Cardiac atrium fibroblast (primary cell): ENCODE results near the gene ZMYND19. TPM values are rescaled to one million over a fixed set of nuclear protein-coding genes. Genes with fewer than 3 reads are reported as not detected.

Experiments used
- total RNA-seq: library from RNA; depleted of rRNA; stranded (reverse); fragments of >200 nt; gene quantifications from 2 replicates; pipeline ENCODE4 v1.2.3, GENCODE V29; 2015

ZMYND19 gene
- total RNA-seq = 21.1 and 21.8 TPM in 2 replicates

GRCh38 chr9:137590469-137591383, at the start of gene ZMYND19:
ZMYND19 (minus strand) TSS chr9:137590512; CDS start chr9:137590263, 249 bp downstream.

GRCh38 chr9:137618105-137619067, 28.1 kb upstream of the ZMYND19 start, which contains the start of gene EHMT1:
EHMT1 (plus strand) TSS chr9:137619005; CDS start chr9:137619029, 24 bp downstream.

DNA sequence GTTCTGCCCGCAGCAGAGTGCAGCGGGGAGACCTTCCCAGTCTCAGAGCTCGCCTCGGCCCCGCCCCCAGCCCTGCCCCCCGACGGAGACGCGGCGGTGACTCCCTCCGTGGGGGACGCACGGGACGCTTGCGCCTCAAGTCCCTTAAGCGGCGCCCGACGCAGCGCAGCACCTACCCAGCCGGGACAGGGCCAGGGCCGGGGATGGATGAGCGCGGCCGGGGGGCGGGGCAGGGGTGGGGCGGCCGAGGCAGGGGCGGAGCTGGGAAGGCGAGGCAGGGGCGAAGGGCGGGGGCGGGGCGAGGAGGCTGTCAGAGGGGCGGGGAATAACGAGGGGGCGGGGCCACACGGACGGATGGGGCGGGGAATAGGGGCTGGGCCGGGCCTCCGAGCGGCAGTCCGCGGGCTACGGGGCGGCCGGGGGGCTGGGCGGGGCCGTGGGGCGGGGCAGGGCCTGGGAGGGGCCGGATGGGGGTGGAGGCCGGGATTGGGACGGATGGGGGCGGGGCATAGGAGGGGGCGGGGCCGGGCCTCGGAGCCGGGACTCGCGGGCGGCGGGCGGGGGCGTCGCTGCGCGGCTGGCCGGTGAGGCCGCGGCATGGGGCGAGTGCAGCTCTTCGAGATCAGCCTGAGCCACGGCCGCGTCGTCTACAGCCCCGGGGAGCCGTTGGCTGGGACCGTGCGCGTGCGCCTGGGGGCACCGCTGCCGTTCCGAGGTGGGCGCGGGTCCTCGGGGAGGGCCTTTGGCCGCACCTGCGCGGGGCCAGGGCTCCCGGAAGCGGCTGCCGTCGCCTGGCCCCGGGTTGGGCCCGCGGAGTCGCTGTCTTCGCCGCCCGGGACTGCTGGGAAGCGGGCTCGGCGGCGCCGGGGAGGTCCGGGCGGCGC, 15.1 kb upstream of the ZMYND19 start, which contains the start of gene ARRDC1:
Gene ARRDC1 (plus strand): TSS at position 566 of the 884 bp plus-strand sequence. CDS start 32 bp downstream, at position 598.

GRCh38 chr9:137578518-137579258, 11.6 kb downstream of the ZMYND19 start, which contains the start of gene DPH7:
DPH7 (minus strand) TSS chr9:137578925; CDS start chr9:137578777, 148 bp downstream.

GRCh38 chr9:137551264-137552021, 38.9 kb downstream of the ZMYND19 start, which contains the start of gene MRPL41:
MRPL41 (plus strand) TSS chr9:137551879; CDS start chr9:137552082, 203 bp downstream.

GRCh38 chr9:137550231-137550621, 40.1 kb downstream of the ZMYND19 start, which contains the start of gene PNPLA7:
PNPLA7 (minus strand) TSS chr9:137550402; CDS start chr9:137550197, 205 bp downstream.

Other genes starting within 250 kb of the ZMYND19 start
- gene EXD3, start 167.3 kb downstream of the ZMYND19 start, total RNA-seq = 2.8 and 4.0 TPM in 2 replicates
- gene NOXA1, start 167.1 kb downstream of the ZMYND19 start, total RNA-seq = 0.16 TPM in 1 of 2 replicates, not detected in the other
- gene ENTPD8, start 149.2 kb downstream of the ZMYND19 start, total RNA-seq = not detected in 2 replicates
- gene NSMF, start 131.2 kb downstream of the ZMYND19 start, total RNA-seq = 40.3 and 49.1 TPM in 2 replicates
- 0.81 and 0.90 TPM in 2 replicates for gene PNPLA7, start 40.1 kb downstream of the ZMYND19 start, total RNA-seq
- 61.6 and 66.4 TPM in 2 replicates for gene MRPL41, start 38.6 kb downstream of the ZMYND19 start, total RNA-seq
- gene DPH7, start 11.6 kb downstream of the ZMYND19 start, total RNA-seq = 15.9 and 21.8 TPM in 2 replicates
- gene ARRDC1, start 15.2 kb upstream of the ZMYND19 start, total RNA-seq = 21.1 and 25.8 TPM in 2 replicates
- 28.8 and 36.3 TPM in 2 replicates for gene EHMT1, start 28.5 kb upstream of the ZMYND19 start, total RNA-seq